Measurements from ENCODE around the gene ADGRF3. TPM values are rescaled to one million over a fixed set of nuclear protein-coding genes. Genes with fewer than 3 reads are reported as not detected.

The ADGRF3 gene
- total and polyA plus RNA-seq, 10 of the 15 experiments (the other 5 are each of a cell fraction or from before 2014, with no cell fraction given), result 0.03 to 3.1 (median 0.84) TPM

DNA sequence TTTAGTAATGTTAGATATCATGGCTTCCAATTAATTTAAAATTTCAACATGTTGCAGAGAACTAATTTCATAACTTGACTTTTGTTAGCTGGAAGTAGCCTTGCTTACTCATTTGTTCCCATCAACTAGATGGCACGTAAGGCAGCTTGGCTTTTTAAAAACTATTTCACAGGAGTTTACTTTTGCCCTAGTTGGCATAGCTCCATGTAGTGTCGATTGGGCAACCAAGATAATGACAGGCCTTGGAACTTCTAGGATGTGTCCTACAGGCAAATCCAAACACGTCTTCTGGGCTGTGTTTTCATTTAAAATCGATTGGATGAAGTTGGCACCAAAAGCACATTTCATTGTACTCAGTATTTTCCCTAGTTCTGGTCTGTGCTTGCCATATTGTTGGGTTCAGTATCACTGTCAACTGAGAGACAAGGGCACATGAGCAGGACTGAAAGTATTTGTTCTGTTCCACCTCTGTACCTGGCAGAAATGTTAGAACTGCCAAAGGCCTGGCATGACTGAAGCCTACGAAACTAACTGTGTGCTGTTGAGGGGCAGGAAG lies 72.5 kb downstream of the ADGRF3 start:
- POLR2A ChIA-PET, result interaction anchor here (1.1 kb wide), 1 partner anchor 29 kb away, joined by 3 read pairs; no protein-coding TSS in a partner anchor
- 95% methylated on average over 5 of the region's 5 CpGs for WGBS (ENCODE audit: insufficient coverage, insufficient replicate concordance, low lambda C conversion rate, missing lambda C conversion rate)
- TF ChIP-seq ZNF207 (IDR thresholded peaks at IDR 0.05; ENCODE audit: borderline replicate concordance), result no peak
- no peak for TF ChIP-seq NFYA (IDR thresholded peaks at IDR 0.05; ENCODE audit: borderline replicate concordance, low read depth, low read length)
- no peak for TF ChIP-seq FOS (IDR thresholded peaks at IDR 0.05; ENCODE audit: borderline replicate concordance, extremely low read depth, insufficient read length)
- TF ChIP-seq DPF2 (IDR thresholded peaks at IDR 0.05), result no peak
- TF ChIP-seq HDGF (IDR thresholded peaks at IDR 0.05), result no peak
- TF ChIP-seq, protein P1, sequence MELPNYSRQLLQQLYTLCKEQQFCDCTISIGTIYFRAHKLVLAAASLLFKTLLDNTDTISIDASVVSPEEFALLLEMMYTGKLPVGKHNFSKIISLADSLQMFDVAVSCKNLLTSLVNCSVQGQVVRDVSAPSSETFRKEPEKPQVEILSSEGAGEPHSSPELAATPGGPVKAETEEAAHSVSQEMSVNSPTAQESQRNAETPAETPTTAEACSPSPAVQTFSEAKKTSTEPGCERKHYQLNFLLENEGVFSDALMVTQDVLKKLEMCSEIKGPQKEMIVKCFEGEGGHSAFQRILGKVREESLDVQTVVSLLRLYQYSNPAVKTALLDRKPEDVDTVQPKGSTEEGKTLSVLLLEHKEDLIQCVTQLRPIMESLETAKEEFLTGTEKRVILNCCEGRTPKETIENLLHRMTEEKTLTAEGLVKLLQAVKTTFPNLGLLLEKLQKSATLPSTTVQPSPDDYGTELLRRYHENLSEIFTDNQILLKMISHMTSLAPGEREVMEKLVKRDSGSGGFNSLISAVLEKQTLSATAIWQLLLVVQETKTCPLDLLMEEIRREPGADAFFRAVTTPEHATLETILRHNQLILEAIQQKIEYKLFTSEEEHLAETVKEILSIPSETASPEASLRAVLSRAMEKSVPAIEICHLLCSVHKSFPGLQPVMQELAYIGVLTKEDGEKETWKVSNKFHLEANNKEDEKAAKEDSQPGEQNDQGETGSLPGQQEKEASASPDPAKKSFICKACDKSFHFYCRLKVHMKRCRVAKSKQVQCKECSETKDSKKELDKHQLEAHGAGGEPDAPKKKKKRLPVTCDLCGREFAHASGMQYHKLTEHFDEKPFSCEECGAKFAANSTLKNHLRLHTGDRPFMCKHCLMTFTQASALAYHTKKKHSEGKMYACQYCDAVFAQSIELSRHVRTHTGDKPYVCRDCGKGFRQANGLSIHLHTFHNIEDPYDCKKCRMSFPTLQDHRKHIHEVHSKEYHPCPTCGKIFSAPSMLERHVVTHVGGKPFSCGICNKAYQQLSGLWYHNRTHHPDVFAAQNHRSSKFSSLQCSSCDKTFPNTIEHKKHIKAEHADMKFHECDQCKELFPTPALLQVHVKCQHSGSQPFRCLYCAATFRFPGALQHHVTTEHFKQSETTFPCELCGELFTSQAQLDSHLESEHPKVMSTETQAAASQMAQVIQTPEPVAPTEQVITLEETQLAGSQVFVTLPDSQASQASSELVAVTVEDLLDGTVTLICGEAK (IDR thresholded peaks at IDR 0.05; ENCODE audit: borderline replicate concordance), result no peak
- TF ChIP-seq PML (IDR thresholded peaks at IDR 0.05; ENCODE audit: low read length), result no peak
- TF ChIP-seq SKIL (IDR thresholded peaks at IDR 0.05; ENCODE audit: low read depth, poor library complexity, severe bottlenecking), result no peak
- TF ChIP-seq IRF5 (IDR thresholded peaks at IDR 0.05; ENCODE audit: borderline replicate concordance), result no peak
- no peak for TF ChIP-seq ZBTB4 (CRISPR knock-in tag; IDR thresholded peaks at IDR 0.05)
- no peak for TF ChIP-seq ZSCAN29 (IDR thresholded peaks at IDR 0.05)
- no peak for TF ChIP-seq YY1 (IDR thresholded peaks at IDR 0.05; ENCODE audit: low read depth, low read length)
- no peak for TF ChIP-seq JUND (IDR thresholded peaks at IDR 0.05; ENCODE audit: low read depth, low read length)

More for the DNA sequence above, 72.5 kb downstream of the ADGRF3 start:
- CTCF ChIA-PET, result interaction anchor here (0.6 to 1.6 kb wide), 5 partner anchors 11 to 57 kb away, joined by 3 to 5 read pairs (median 3); no protein-coding TSS in a partner anchor
- H3K27me3 ChIP-seq (replicated peaks in 1 of 2; ENCODE audit: control insufficient read depth in 2 of 2, insufficient read depth in 2 of 2, low read length in 1 of 2), result no peaks in the 10 kb centered on the region
- in situ Hi-C loops (cut with MboI), result no loop called here
- ATAC-seq (no peak), DNase-seq (ENCODE audit: low read depth, low spot score) (no peak), FAIRE-seq (no peak)
- peaks cover 0 to 14% of the 10 kb centered on the region in 2 experiments for H3K36me3 ChIP-seq (ENCODE audit: control insufficient read depth in 2 of 2, insufficient read depth in 2 of 2, low read length in 1 of 2)
- H4K20me1 ChIP-seq (ENCODE audit: control insufficient read depth, insufficient read depth), result no peaks in the 10 kb centered on the region
- no peak overlapping the region for H3K4me3 ChIP-seq
- no peak overlapping the region for H3K27ac ChIP-seq (ENCODE audit: control insufficient read depth, insufficient read depth)
- RAD21 ChIA-PET (ENCODE audit: unreplicated experiment), result interaction anchor here (0.9 kb wide), 1 partner anchor 75 kb away, joined by 3 read pairs; no protein-coding TSS in a partner anchor
- no peaks in the 10 kb centered on the region for H3K9me3 ChIP-seq (replicated peaks; ENCODE audit: control insufficient read depth, insufficient read depth, low read length)
- H3K79me2 ChIP-seq (ENCODE audit: control insufficient read depth, insufficient read depth, low read length), result no peaks in the 10 kb centered on the region
- BruUV-seq (replicated peaks), result no TSS peak
- H3K9ac ChIP-seq (ENCODE audit: control insufficient read depth, insufficient read depth, low read length), result no peak overlapping the region
- intact Hi-C loops (cut with micrococcal nuclease; ENCODE audit: unreplicated experiment), result no loop called here
- peaks cover 6% of the 10 kb centered on the region for H3K4me1 ChIP-seq (ENCODE audit: control insufficient read depth, insufficient read depth, low read length)
- no peak overlapping the region for H2AFZ ChIP-seq (ENCODE audit: control insufficient read depth, low read depth, low read length)
- SMC1A ChIA-PET (ENCODE audit: uncharacterized antibody, unreplicated experiment), result interaction anchor here (1.0 to 2.6 kb wide), 7 partner anchors 14 to 39 kb away, joined by 3 to 12 read pairs (median 4); partner anchors contain the start of genes HADHA and HADHB
- no peak overlapping the region for H3K4me2 ChIP-seq (ENCODE audit: control insufficient read depth, insufficient read depth)

All from GM12878 (cell line).